ENCODE results near the gene CBR1. TPM values are rescaled to one million over a fixed set of nuclear protein-coding genes. Genes with fewer than 3 reads are reported as not detected.

Gene CBR1
- total RNA-seq (10 to 100 TPM; 23.9 to 24.6 TPM), polyA plus RNA-seq (10 to 100 TPM; 36.3 to 59.9 (median 50.8) TPM), total RNA-seq (4.7 to 35.2 (median 12.1) reads per million in 6 experiments)

DNA sequence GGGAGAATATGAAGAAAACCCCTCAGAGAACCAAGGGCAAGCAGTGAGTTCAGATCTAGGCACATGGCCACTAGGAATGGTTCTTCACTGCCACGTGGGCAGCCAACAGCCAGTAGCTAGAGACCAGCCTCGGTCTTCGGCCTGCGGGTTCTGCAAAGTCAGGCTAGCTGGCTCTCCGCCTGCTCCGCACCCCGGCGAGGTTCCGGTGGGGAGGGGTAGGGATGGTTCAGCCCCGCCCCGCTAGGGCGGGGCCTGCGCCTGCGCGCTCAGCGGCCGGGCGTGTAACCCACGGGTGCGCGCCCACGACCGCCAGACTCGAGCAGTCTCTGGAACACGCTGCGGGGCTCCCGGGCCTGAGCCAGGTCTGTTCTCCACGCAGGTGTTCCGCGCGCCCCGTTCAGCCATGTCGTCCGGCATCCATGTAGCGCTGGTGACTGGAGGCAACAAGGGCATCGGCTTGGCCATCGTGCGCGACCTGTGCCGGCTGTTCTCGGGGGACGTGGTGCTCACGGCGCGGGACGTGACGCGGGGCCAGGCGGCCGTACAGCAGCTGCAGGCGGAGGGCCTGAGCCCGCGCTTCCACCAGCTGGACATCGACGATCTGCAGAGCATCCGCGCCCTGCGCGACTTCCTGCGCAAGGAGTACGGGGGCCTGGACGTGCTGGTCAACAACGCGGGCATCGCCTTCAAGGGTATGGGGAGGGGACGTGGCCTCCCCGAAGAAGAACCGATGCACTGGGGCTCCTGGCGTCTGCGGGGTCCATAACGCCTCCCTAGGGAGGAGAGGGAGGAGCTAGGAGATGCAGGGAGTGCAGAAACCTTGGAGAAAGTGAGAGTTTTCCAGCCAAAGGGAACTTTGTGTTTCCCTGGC lies at the start of gene CBR1:
TSS of gene CBR1 (plus strand) at position 312 of the 871 bp plus-strand sequence. CDS start at position 404, 92 bp downstream.
- Mint-ChIP-seq H3K27me3 (no peaks in the 10 kb centered on the region), H3K27ac (peak within 1 kb of the TSS; percentile 65 to 90 (median 86)), H3K9me3 (peaks cover 0 to 16% (median 6%) of the 10 kb centered on the region in 9 donors), H3K36me3 (peaks cover 12 to 26% (median 22%) of the 10 kb centered on the region in 3 donors), H3K4me3 (peak within 1 kb of the TSS; percentile 85 to 92 (median 91)), H3K4me1 (peaks cover 28 to 47% (median 38%) of the 10 kb centered on the region in 4 donors)
- ATAC-seq = peak; percentile 92 to 96
- POLR2A ChIA-PET = interaction anchor here (0.5 to 2.8 kb wide), 12 partner anchors 9 to 1454 kb away, joined by 3 to 60 read pairs (median 4); partner anchors contain the start of gene SETD4
- peak; percentile 77 to 93 (median 82) for DNase-seq

GRCh38 chr21:36021251-36021837 lies 48.5 kb upstream of the CBR1 start:
- Mint-ChIP-seq H3K4me3 (no peak overlapping the region), H3K27ac (peak overlapping the region in 1 of 10 donors; percentile 65), H3K4me1 (peaks cover 0 to 3% (median 0%) of the 10 kb centered on the region in 4 donors), H3K27me3 (peaks cover 0 to 6% (median 0%) of the 10 kb centered on the region in 5 donors), H3K9me3 (peaks cover 0 to 15% (median 3%) of the 10 kb centered on the region in 9 donors), H3K36me3 (peaks cover 3 to 5% (median 4%) of the 10 kb centered on the region in 3 donors)
- POLR2A ChIA-PET = no interaction called here
- DNase-seq (no peak), ATAC-seq (no peak)

DNA sequence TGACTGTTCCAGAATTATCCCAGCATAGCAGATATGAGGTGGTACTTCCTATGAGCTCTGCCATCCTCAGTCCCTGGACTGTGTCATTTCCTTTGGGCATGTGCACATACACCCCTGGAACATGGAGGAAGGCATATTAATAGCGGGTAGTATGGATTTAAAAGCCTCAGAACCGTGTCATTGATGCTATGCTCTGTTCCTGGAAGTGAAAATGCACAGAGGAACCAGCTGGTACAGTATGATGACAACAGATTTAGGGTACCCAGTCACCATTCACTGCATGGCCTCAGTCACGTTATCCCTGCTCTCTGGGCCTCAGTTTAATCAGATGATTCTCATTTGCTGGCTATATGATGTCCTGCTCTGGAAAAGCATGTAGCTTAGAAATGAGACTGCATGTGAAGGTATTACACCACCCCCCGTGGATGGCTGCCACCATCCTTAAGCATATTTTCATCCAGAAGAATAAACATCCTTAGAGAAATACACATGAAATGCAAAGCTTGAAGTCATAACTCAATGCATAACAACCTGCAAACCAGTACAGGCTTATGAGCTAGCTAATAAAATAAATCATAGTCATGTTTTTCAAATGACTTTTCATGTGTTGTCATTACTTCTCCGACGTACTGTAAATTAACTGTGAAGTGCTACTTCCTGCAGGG lies 47.3 kb upstream of the CBR1 start:
- POLR2A ChIA-PET = no interaction called here
- Mint-ChIP-seq H3K27me3 (peaks cover 0 to 2% (median 0%) of the 10 kb centered on the region in 5 donors), H3K27ac (no peak overlapping the region), H3K9me3 (peaks cover 0 to 15% (median 3%) of the 10 kb centered on the region in 9 donors), H3K4me1 (peaks cover 0 to 3% (median 0%) of the 10 kb centered on the region in 4 donors), H3K4me3 (no peak overlapping the region), H3K36me3 (peaks cover 3 to 5% (median 4%) of the 10 kb centered on the region in 3 donors)
- ATAC-seq (no peak), DNase-seq (no peak)

- POLR2A ChIA-PET = no interaction called here
- Mint-ChIP-seq H3K27me3 (no peaks in the 10 kb centered on the region), H3K9me3 (peaks cover 0 to 15% (median 3%) of the 10 kb centered on the region in 9 donors), H3K4me1 (peaks cover 0 to 3% (median under 1%) of the 10 kb centered on the region in 4 donors), H3K4me3 (no peak overlapping the region), H3K27ac (no peak overlapping the region), H3K36me3 (peaks cover 3 to 5% (median 4%) of the 10 kb centered on the region in 3 donors)
- DNase-seq (no peak), ATAC-seq (no peak)
These were observed 46.7 kb upstream of the CBR1 start for GRCh38 chr21:36023092-36023480.

DNA sequence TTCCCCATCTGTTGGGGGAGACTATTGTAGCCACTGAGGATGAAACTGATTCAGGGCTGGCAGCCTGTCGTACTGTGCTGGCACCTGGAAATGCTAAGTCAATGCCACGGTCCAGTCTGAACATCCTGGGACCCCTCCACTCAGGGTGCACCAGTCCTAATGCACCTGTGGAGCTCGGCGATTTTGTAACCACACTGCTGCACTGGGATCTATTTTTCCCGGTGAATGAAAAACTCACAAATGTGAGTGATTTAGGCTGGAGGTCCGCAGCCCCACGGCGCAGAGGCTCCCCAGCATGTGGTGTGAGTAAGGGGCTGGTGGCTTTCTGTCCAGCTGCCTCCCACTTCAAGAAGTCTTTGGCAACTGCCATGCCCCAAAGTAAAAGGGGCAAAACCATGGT lies 45.0 kb upstream of the CBR1 start:
- Mint-ChIP-seq H3K27me3 (no peaks in the 10 kb centered on the region), H3K4me1 (peaks cover 4 to 9% (median 6%) of the 10 kb centered on the region in 4 donors), H3K36me3 (peaks cover 3 to 5% (median 4%) of the 10 kb centered on the region in 3 donors), H3K9me3 (peaks cover 0 to 15% (median 3%) of the 10 kb centered on the region in 9 donors), H3K27ac (no peak overlapping the region), H3K4me3 (no peak overlapping the region)
- DNase-seq = no peak
- no peak for ATAC-seq
- POLR2A ChIA-PET = no interaction called here

- H3K4me1 Mint-ChIP-seq = peaks cover 4 to 8% (median 6%) of the 10 kb centered on the region in 4 donors
- POLR2A ChIA-PET = no interaction called here
- DNase-seq (no peak), ATAC-seq (no peak)
- no peak overlapping the region for H3K4me3 Mint-ChIP-seq
- no peaks in the 10 kb centered on the region for H3K36me3 Mint-ChIP-seq
- H3K9me3 Mint-ChIP-seq = no peaks in the 10 kb centered on the region
- no peaks in the 10 kb centered on the region for H3K27me3 Mint-ChIP-seq
- H3K27ac Mint-ChIP-seq = peak overlapping the region in 2 of 10 donors; percentile 33 to 56
These were observed 42.5 kb upstream of the CBR1 start for GRCh38 chr21:36027347-36027746.

DNA sequence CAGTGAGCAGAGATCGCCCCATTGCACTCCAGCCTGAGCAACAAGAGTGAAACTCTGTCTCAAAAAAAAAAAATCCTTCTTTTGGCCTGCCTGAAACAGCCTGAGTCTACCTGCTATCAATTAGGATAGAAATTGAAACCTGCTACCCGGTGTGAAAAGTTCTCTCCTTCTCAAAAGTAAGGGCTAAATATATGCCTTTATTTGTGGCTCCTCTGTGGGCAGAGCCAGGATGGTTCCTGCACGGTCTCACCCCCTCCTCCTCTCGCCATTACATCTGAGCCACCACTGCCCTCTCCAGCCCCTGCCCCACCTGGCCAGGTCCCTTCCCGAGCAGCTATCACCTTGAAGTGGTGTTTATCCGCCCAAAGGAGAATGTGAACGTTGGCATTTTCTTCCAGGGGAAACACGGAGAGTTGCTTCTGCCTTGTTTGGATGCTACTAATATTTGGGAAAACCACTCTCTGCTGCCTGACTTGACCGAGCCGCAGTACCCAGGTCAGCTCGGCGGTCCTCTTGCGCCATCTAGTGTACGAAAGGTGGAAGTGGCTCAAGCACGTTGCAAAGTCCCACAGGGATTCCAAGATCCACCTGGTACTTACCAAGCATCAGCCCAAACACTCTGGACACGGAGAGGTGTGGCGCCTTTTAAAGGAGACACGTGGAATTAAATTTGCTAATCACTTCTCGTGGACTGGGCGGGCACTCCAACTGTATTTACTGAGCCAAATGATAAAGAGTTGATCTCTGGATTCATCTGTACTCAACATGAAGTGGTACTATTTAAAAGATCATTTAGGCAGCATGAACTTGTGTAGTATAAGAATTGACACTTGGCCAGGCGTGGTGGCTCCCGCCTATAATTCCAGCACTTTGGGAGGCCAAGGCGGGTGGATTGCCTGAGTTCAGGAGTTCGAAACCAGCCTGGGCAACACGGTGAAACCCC lies 41.4 kb upstream of the CBR1 start:
- peaks cover 4 to 7% (median 6%) of the 10 kb centered on the region in 4 donors for H3K4me1 Mint-ChIP-seq
- H3K27me3 Mint-ChIP-seq = no peaks in the 10 kb centered on the region
- DNase-seq (peak; percentile 33 to 76 (median 64)), ATAC-seq (peak; percentile 76 to 89)
- H3K9me3 Mint-ChIP-seq = no peaks in the 10 kb centered on the region
- POLR2A ChIA-PET = no interaction called here
- peak overlapping the region in 1 of 10 donors; percentile 4 for H3K4me3 Mint-ChIP-seq
- peaks cover 0 to under 1% (median 0%) of the 10 kb centered on the region in 3 donors for H3K36me3 Mint-ChIP-seq
- peak overlapping the region in 3 of 10 donors; percentile 5 to 77 (median 10) for H3K27ac Mint-ChIP-seq

DNA sequence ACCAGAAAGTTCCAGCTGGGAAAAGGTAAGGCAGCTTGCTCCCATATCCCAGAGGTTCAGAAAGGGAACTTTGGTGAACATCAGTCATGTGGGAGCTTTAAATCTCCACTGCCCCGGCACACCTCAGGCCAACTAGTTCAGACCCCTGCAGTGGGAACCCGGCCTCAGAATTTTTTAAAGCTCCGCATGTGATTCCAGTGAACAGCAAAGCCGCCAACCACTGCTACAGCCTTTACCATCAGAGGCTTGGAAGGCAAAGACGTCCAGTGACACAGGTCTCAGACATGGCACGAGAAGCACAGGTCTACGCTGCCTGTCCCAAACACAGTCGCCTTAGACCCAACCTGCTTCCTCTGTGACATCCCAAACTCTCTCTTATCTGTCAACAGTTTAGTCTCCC lies 40.5 kb upstream of the CBR1 start:
- H3K27me3 Mint-ChIP-seq = no peaks in the 10 kb centered on the region
- ATAC-seq (no peak), DNase-seq (no peak)
- H3K36me3 Mint-ChIP-seq = peaks cover 0 to 3% (median 0%) of the 10 kb centered on the region in 3 donors
- POLR2A ChIA-PET = interaction anchor here (0.6 kb wide), 1 partner anchor 40 kb away, joined by 5 read pairs; no protein-coding TSS in a partner anchor
- H3K27ac Mint-ChIP-seq = no peak overlapping the region
- H3K9me3 Mint-ChIP-seq = no peaks in the 10 kb centered on the region
- H3K4me3 Mint-ChIP-seq = no peak overlapping the region
- H3K4me1 Mint-ChIP-seq = peaks cover 4 to 7% (median 6%) of the 10 kb centered on the region in 4 donors

DNA sequence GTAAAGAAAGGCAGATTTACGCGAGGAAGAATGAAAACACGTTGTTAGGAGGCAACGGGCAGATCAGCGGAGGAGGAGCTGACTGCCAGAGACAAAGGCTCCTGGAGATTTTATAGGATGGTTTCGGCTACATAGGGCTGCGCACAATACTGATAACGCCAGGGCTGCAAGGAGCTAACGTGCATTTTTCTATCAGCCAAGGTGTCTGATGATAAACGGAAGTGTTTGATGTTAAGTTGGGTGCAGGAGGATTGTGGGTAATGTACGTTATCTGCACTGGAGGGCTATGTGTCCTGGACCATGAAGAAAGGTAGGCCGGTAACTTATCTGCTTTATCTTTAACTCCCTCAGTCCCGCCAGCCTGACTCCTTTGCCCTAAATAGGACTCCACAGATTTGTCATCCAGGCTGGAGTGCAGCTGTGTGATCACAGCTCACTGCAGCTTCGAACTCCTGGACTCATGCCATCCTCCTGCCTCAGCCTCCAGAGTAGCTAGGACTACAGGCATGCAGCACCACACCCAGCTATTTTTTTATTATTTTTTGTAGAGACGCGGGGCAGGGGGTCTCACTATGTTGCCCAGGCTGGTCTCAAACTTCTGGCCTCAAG lies 39.1 kb upstream of the CBR1 start:
- POLR2A ChIA-PET = no interaction called here
- Mint-ChIP-seq H3K27ac (no peak overlapping the region), H3K27me3 (no peaks in the 10 kb centered on the region), H3K36me3 (peaks cover 0 to 17% (median 1%) of the 10 kb centered on the region in 3 donors), H3K9me3 (no peaks in the 10 kb centered on the region), H3K4me1 (peaks cover 4 to 7% (median 6%) of the 10 kb centered on the region in 4 donors), H3K4me3 (no peak overlapping the region)
- DNase-seq (no peak), ATAC-seq (no peak)

- Mint-ChIP-seq H3K36me3 (peaks cover 3 to 31% (median 4%) of the 10 kb centered on the region in 3 donors), H3K4me3 (no peak overlapping the region), H3K9me3 (no peaks in the 10 kb centered on the region), H3K27me3 (no peaks in the 10 kb centered on the region), H3K4me1 (peaks cover 4 to 7% (median 6%) of the 10 kb centered on the region in 4 donors), H3K27ac (peak overlapping the region in 1 of 10 donors; percentile 37)
- POLR2A ChIA-PET = no interaction called here
- ATAC-seq (no peak), DNase-seq (no peak)
These were observed 37.0 kb upstream of the CBR1 start for GRCh38 chr21:36032647-36033406.
